Gastroesophageal sphincter (tissue), 4 donors: ENCODE results near the gene TTLL1. TPM values are rescaled to one million over a fixed set of nuclear protein-coding genes. Genes with fewer than 3 reads are reported as not detected.
A peak's percentile ranks its signal among the peaks of the same experiment; 100 is the strongest.

Source experiments
- ATAC-seq: fragments of 150-250 bp; one replicate; pipeline ENCODE4 v1.9.1; 2016; ENCODE audit warnings: mild to moderate bottlenecking, moderate library complexity
- H3K27ac ChIP-seq, 4 donors: fragments of 200-600 bp; sonication (generic) in 3 of 4; 1 replicate in 3 of 4; 2 replicates in 1 of 4; pipeline ENCODE4 v1.5.1; 2016 to 2019
- H3K27me3 ChIP-seq: fragments of 200-600 bp; sonication (generic); one replicate; pipeline ENCODE4 v1.5.1; 2019
- H3K36me3 ChIP-seq, 2 donors: fragments of 200-600 bp; sonication (generic); one replicate each; pipeline ENCODE4 v1.5.1; 2019; ENCODE audit warnings: control low read depth in 1 of 2
- H3K4me1 ChIP-seq, 3 donors: fragments of 200-600 bp; sonication (generic); 1 replicate in 2 of 3; 2 replicates in 1 of 3; pipeline ENCODE4 v1.5.1; 2016 to 2019; ENCODE audit warnings: control low read depth in 2 of 3
- H3K4me3 ChIP-seq, 2 donors: fragments of 200-600 bp; sonication (generic); one replicate each; pipeline ENCODE4 v1.5.1; 2019; ENCODE audit warnings: mild to moderate bottlenecking in 1 of 2, moderate library complexity in 1 of 2
- H3K9me3 ChIP-seq, 3 donors: fragments of 200-600 bp; sonication (generic); one replicate each; pipeline ENCODE4 v1.5.1; 2017 to 2019; ENCODE audit warnings: control low read depth in 2 of 3
- EP300 ChIP-seq: sonication (generic); formaldehyde crosslinking; IDR thresholded peaks from one replicate; pipeline ENCODE4 v1.6.1; 2017; ENCODE audit warnings: antibody characterized with exemption, mild to moderate bottlenecking
- POLR2A ChIP-seq, 2 donors: fragments of 450-650 bp; IDR thresholded peaks; one replicate each; pipeline ENCODE4 v1.6.1; 2017; ENCODE audit warnings: antibody characterized with exemption in 2 of 2, mild to moderate bottlenecking in 2 of 2, moderate library complexity in 1 of 2
- POLR2AphosphoS5 ChIP-seq: sonication (generic); formaldehyde crosslinking; IDR thresholded peaks from one replicate; pipeline ENCODE4 v1.6.1; 2017; ENCODE audit warnings: antibody characterized with exemption
- WGBS, 2 donors: methylation state at CpG; one replicate each; pipeline ENCODE4 v1.1.5; 2018; ENCODE audit warnings: low coverage in 1 of 2; 5-methylcytosine and 5-hydroxymethylcytosine counted together
- total RNA-seq, 4 donors: library from RNA; depleted of rRNA; stranded (reverse); fragments of >200 nt; gene quantifications; one replicate each; pipeline ENCODE4 v1.1.0, GENCODE V29; 2016
- TF ChIP-seq, protein P1 (sequence below), 4 experiments: fragments of 200-600 bp in 2 of 4; fragments of 450-650 bp in 2 of 4; sonication (generic) in 1 of 4; IDR thresholded peaks; one replicate each; pipeline ENCODE4 v1.5.1; 2017 to 2019; ENCODE audit warnings: antibody characterized with exemption in 4 of 4, mild to moderate bottlenecking in 2 of 4, moderate library complexity in 2 of 4

The TTLL1 gene
- total RNA-seq, 4 donors from 2014 or later, result 3.9 to 8.0 (median 5.4) TPM

DNA sequence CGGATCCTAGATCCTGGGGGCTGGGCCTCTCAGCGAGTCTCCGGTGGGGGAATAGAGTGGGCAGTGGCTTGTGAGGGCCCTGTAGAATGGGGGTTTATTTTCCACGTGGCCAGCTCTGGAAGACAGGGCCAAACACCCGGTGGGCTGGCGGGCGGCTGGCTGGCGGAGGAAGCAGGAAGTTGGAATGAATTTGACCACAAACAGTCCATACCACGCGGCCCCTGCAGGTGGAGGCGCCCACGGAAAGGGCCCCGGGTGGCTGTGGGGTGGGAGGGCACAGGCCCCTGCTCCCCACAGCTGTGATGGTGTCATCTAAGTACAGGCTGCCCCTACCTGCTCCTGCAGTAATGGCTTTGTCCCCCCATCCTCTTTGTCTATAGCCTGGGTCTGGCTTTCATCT is 38.9 kb upstream of the TTLL1 start:
- Histone ChIP-seq H3K27ac (no peak overlapping the region), H3K36me3 (peaks cover 0 to 27% of the 10 kb centered on the region in 2 donors), H3K9me3 (no peaks in the 10 kb centered on the region), H3K27me3 (peaks cover 8% of the 10 kb centered on the region), H3K4me1 (peaks cover 0 to 14% (median 0%) of the 10 kb centered on the region in 3 donors), H3K4me3 (no peak overlapping the region)
- WGBS, 2 donors, result 47% methylated on average over 3 of the region's 13 CpGs; no CpG with 5 or more reads in 1 of the 2 donors
- no peak for ATAC-seq
- TF ChIP-seq, protein P1, sequence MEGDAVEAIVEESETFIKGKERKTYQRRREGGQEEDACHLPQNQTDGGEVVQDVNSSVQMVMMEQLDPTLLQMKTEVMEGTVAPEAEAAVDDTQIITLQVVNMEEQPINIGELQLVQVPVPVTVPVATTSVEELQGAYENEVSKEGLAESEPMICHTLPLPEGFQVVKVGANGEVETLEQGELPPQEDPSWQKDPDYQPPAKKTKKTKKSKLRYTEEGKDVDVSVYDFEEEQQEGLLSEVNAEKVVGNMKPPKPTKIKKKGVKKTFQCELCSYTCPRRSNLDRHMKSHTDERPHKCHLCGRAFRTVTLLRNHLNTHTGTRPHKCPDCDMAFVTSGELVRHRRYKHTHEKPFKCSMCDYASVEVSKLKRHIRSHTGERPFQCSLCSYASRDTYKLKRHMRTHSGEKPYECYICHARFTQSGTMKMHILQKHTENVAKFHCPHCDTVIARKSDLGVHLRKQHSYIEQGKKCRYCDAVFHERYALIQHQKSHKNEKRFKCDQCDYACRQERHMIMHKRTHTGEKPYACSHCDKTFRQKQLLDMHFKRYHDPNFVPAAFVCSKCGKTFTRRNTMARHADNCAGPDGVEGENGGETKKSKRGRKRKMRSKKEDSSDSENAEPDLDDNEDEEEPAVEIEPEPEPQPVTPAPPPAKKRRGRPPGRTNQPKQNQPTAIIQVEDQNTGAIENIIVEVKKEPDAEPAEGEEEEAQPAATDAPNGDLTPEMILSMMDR (IDR thresholded peaks at IDR 0.05), result peak in 1 of 4 experiments; percentile 5
- TF ChIP-seq POLR2A (IDR thresholded peaks at IDR 0.05), result no peak
- TF ChIP-seq EP300, result no peak

DNA sequence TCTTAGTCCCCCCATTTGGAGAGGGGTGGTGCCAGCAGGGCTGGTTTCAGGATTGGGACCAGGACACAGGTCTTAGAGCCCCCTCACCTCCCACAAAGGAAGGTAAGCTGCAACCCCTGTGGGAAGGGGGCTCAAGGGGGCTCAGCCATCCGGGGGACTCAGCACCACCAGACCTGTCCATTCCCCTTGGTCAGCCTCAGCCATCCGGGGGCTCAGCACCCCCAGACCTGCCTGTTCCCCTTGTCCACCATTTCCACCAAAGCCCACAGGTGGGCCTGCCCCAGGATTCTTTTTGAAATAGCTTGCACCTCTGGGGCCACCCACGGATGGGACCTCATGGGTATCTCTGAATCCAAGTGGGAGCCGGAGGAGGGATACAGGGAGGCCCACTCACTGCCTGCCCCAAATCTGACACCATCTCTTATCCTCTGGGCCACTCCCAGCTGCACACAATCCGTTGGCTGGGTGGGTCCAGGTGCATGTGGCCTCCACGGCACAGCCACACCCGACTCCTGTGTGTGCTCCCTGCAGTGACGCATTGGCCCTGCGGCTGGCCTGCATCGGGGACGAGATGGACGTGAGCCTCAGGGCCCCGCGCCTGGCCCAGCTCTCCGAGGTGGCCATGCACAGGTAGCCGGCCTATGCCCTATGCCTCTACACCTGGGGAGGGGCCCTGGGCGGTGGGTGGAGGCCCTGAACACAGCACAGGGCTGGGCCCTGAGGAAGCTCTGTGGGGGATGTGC is 38.1 kb upstream of the TTLL1 start:
- TF ChIP-seq POLR2AphosphoS5, result no peak
- TF ChIP-seq, protein P1 (IDR thresholded peaks at IDR 0.05), result no peak
- no peak for TF ChIP-seq EP300
- TF ChIP-seq POLR2A (IDR thresholded peaks at IDR 0.05), result no peak
- H3K4me3 ChIP-seq, result no peak overlapping the region
- ATAC-seq, result no peak
- H3K27ac ChIP-seq, result no peak overlapping the region
- peaks cover 0 to 19% of the 10 kb centered on the region in 2 donors for H3K36me3 ChIP-seq
- WGBS, 2 donors, result 94% methylated on average over 3 of the region's 17 CpGs; no CpG with 5 or more reads in 1 of the 2 donors
- H3K9me3 ChIP-seq, result no peaks in the 10 kb centered on the region
- peaks cover 8% of the 10 kb centered on the region for H3K27me3 ChIP-seq
- peaks cover 0 to 13% (median 0%) of the 10 kb centered on the region in 3 donors for H3K4me1 ChIP-seq

DNA sequence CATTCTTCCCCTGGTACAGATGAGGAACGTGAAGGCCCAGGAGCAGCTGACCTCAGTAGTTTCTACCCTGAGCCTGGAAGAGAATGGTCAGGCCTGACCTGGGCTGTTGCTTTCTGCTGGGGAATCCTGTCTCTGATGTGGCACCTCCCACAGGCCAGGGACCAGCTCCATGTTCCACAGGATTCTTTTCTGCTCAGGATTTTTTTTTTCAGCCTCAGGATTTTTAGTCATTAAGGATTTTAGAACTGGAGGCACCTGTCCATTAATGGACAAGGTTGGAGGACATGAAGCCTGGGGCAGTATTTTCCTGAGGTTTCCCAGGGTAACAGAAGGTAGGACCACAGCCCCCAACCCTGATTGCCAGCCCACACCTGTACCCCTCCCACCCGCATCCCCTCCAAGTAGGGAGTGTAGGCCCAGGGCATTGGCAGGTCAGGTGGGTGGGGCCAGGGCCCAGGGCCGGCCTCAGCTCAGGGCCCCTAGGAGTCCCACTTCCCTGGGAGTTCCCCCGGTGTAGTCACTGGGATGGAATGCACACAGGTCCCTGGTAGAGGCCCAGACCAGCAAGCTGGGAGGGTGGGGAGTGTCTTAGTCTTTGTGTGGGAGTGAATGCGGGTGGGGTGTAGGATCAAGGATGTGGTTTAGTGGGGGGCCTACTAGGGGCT is 37.4 kb upstream of the TTLL1 start:
- H3K27ac ChIP-seq, result no peak overlapping the region
- H3K4me1 ChIP-seq, result peaks cover 0 to 6% (median 0%) of the 10 kb centered on the region in 3 donors
- peaks cover 0 to 12% of the 10 kb centered on the region in 2 donors for H3K36me3 ChIP-seq
- no peaks in the 10 kb centered on the region for H3K9me3 ChIP-seq
- 67% methylated on average over 1 of the region's 5 CpGs; no CpG with 5 or more reads in 1 of the 2 donors for WGBS, 2 donors
- no peak for TF ChIP-seq POLR2AphosphoS5
- TF ChIP-seq POLR2A (IDR thresholded peaks at IDR 0.05), result no peak
- TF ChIP-seq, protein P1 (IDR thresholded peaks at IDR 0.05), result no peak
- TF ChIP-seq EP300, result no peak
- peaks cover 8% of the 10 kb centered on the region for H3K27me3 ChIP-seq
- ATAC-seq, result peak; percentile 13
- no peak overlapping the region for H3K4me3 ChIP-seq

DNA sequence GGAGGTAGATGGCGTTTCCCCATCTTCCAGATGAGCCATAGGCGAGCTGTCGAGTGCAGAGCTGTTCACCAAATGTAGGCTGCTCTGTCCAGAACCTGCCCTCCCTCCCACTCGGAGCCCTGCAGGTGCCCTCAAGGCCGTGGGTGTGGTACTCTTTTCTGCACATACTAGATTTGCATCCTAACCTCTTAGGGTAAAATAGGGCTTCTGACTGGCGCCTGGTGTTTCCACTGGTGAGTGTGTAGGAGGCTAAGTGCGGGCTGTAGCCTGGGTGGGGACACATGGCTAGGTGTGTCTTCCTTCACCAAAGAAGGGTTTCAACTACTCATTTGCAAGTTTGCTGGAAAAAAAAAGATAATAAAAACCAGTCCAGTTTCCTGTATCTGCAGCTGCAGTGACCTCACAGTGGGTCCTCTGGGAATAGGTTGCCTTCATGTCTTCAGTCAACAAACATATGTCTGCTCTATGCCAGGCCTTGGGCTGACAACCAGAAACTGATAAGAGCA is 29.8 kb upstream of the TTLL1 start:
- no peak overlapping the region for H3K27ac ChIP-seq
- no peak overlapping the region for H3K4me3 ChIP-seq
- H3K27me3 ChIP-seq, result peaks cover 37% of the 10 kb centered on the region
- H3K36me3 ChIP-seq, result no peaks in the 10 kb centered on the region
- TF ChIP-seq POLR2A (IDR thresholded peaks at IDR 0.05) (no peak), EP300 (no peak), POLR2AphosphoS5 (no peak)
- TF ChIP-seq, protein P1 (IDR thresholded peaks at IDR 0.05), result no peak
- H3K9me3 ChIP-seq, result no peaks in the 10 kb centered on the region
- 90 to 100% methylated on average over 1 to 2 of the region's 7 CpGs for WGBS, 2 donors
- H3K4me1 ChIP-seq, result no peaks in the 10 kb centered on the region
- no peak for ATAC-seq
